Stimulated activated CD4-positive, alpha-beta T cell treated with anti-CD3 and anti-CD28 coated beads, Interleukin-1b, Interleukin-23, amount 100 ng/mL, for 48 hours (primary cell): ENCODE data around the gene MTA1.

Source experiments
- DNase-seq: peaks from one replicate; pipeline ENCODE4 v3.0.0-alpha.2; 2020

MTA1 gene

DNA sequence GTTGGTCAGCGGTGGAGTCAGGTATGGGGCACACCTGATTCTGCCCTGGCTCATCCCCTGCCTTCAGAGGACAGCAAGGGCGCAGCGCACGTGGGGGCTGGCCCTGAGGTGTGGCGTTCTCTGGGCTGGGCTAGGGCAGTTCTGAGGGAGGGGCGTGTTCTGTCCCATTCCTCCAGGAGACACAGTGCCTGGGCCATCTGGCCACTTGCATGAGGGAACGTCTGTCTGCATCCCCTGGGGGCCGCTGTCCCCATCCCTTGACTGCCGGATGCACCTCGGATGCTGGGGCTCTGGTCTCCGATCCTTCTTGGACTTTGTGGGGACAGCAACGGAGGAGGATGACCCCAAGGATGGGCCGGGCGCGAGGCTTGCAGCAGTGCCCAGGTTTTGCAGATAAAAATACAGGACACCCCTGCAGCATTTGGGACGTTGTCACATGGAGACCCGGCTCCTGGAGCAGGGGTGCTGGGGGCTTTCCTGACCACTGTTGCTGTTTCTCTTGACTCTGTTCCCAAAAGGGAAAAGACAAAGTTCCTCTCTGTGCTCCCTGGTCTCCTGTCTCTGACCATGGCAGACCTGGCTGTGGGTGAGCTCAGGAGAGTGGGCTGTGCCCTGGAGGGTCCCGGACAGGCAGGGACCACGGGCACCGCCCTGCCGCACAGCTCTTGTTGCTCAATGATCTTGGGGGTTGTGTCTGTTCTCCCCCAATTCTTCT is 6.9 kb downstream of the MTA1 start:
- no peak for DNase-seq

- no peak for DNase-seq
These were observed 7.8 kb downstream of the MTA1 start for GRCh38 chr14:105427412-105427811.

- no peak for DNase-seq
These were observed 8.4 kb downstream of the MTA1 start for GRCh38 chr14:105427936-105428485.

GRCh38 chr14:105430042-105430441 is 10.4 kb downstream of the MTA1 start:
- no peak for DNase-seq

DNA sequence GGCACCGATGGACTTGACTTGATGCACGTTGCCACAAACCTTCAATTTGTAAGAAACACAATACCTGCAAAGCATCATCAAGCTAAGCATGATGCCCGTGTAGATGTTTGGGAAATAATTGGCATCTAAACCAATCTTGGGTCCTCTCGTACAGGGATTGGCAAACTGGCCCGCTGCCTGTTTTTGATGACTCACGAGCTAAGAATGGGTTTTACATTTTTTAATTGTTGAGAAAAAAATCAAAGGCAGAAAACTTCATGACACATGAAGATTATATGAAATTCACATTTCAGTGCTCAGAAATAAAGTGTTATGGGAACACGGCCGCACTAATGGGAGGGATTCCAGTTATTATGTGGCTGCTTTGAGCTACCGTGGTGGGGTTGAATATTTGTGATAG is 10.9 kb downstream of the MTA1 start:
- DNase-seq = no peak

DNA sequence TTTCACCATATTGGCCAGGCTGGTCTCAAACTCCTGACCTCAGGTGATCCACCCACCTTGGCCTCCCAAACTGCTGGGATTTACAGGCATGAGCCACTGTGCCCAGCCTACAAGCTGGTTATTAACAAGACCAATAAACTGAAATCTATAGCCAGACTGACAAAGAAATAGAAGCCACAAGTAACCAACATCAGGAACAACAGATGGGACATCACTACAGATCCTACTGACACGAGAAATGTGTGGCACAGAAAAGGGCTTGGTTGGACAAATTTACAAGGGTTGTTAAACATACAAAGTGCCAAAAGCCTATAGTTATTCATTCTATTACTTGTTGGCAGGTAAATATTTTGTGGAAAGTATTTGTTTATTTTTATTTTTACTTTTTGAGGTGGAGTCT is 11.6 kb downstream of the MTA1 start:
- DNase-seq = no peak

DNA sequence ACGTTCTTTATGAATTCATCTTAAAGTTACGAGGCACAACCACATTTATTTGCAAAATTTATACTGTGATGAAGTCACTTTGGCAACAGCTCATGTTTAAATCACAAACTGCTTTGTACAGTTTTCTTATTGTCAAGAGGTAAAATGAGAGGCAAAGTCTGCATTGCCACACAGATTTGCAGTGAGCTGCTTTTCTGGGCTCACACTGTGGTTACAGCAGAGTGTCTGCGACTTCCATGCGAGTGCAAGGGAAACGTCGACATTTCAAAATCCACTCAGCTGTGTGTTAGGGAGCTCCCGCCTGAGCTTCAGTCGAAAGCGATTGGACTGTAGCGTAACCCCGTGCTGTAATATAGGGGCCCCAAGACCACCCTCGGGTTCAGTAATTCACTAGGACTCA is 13.0 kb downstream of the MTA1 start:
- DNase-seq = no peak

- no peak for DNase-seq
These were observed 13.6 kb downstream of the MTA1 start for GRCh38 chr14:105433161-105433605.

GRCh38 chr14:105436402-105436801 is 16.8 kb downstream of the MTA1 start:
- DNase-seq = no peak

DNA sequence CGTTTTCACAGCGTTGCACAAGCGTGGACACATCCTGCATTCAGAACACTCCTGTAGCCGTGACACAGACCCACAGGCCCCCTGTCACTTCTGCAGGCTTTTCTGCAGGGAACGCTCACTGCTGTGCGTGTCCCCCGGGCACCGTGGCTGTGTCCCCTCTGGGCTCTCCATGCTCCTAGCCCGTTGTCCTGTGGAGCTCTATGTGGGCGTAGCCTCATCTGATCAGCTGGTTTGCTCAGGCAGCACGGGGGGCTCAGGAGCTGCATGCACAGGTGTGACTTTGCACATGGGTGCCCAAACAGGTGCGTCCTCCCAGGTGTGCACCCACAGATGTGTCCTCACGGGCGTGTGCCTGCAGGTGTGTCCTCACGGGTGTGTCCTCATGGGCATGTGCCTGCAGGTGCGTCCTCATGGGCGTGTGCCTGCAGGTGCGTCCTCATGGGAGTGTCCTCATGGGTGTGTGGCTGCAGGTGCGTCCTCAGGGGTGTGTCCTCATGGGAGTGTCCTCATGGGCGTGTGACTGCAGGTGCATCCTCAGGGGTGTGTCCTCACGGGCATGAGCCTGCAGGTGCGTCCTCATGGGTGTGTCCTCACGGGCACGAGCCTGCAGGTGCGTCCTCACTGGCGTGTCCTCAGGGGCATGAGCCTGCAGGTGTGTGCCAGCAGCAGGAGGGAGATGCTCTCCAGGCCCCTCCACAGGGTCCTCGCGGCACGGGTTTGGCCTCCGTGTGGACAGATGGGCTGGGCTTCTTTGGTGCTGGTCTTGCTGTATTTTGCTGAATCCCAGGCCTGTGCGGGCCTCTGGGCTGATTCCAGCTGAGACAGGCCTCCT is 17.5 kb downstream of the MTA1 start:
- DNase-seq = no peak

DNA sequence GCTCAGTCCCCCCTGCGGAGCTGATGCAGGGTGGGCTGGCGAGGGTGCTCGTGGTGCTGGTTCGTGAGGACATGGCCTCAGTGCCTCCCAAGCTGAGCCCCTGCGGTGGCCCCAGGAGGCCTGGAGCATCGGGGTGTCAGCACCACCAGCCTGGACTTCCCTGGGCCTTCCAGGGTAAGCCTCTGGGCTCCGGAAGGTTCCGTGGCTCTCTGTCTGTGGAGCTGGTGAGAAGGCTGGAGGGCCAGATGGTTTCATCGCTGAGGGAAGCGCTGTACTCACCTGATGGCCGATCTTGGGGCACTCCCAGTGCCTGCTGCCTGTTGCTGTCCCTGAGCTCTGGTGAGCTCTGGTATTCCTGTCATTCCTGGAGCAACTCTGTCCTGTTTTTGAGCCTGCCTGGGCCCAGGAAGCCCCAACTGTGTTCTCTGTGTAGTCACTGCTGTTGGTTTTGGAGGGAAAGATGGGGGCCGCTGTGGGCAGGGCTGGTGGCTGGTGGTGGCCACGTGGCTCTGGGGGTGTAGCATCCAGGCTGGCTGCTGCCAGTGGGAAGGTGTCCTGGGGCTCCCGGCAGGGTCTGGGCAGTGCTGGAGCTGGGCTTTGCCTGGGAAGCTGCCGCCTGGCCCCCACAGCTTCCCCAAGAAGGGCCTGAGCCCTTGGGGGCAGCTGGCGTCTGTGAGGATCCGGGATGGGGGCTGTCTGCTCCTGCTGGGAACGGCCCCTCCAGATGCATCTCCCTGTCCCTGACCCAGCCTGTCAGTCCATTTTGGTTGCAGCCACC is 18.3 kb downstream of the MTA1 start:
- DNase-seq = no peak

DNA sequence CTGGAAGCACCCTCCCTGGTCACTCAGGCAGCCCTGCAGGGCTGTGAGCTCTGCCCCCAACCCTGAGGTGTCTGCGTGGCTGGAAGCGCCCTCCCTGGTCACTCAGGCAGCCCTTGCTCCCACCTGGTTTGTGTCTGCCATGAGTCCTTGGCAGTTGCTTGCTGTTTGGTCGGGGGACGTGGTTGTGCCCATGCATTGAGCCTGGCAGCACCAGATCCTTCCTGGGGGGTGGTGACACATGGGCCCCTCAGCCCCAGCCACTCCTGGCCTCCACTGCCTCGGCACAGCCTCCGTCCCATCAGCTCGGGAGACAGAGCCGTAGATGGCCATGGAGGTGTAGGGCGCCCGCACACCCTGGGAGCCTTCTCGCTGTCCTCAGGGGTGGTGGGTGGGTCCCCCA is 19.6 kb downstream of the MTA1 start:
- no peak for DNase-seq

DNA sequence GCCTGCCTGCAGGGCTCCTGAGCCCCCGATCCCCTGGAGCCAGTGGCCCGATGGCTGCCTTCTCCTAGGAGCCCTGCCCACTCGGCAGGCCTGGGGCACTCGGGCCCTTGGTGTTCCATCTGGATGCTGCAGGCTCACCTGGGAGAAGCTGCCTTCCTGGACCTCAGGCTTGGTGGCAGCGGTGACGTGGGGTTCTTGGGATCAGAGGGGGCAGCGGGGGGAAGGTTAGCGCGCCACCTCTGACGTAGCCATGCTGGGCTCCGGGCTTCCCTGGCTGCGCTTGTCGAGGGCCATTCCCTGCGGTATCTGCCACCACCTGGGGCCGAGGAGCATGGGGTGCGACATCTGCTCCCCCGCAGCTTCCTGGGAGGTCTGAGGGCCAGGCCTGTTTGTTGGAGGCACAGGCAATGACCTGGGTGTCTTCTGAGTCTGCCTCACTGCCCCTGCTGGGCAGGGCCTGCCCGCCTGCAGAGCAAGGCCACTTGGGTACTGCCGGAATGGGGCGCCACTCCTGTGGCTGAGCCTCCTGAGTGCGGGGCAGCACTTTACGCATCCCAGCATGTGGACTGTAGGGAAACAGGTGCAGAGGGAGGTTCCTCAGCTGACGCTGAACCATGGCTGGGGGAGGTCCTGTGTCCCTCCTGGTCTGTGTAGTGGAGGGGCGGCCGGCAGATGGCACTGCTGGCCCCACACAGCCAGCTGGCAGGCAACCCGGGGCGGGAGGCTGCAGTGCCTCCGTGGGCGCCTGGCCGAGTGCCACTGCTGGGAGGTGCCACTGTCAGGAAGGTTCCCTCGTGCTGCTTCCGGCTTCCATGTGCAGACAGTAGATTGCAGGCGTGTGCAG is 20.3 kb downstream of the MTA1 start:
- no peak for DNase-seq

- DNase-seq = no peak
These were observed 20.9 kb downstream of the MTA1 start for GRCh38 chr14:105440554-105440900.

DNA sequence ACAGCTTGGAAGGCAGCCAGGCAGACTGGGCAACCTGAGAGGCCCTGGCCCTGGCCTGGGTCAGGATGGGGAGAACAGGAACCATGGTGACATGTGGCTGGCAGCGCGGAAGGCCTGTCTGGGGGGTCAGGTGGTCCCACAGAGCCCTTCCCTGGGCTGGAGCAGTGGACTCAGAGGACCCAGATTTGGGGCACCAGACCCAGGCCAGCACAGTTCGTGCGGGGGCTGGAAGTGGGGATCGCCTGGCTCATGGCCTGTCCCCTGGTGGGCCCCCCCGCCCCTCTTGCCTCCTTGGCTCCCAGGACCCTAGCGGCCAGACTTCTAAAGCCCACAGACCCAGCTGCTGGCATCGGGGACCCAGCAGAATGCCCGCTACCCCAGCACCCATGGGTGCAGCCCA is 21.4 kb downstream of the MTA1 start:
- DNase-seq = no peak

DNA sequence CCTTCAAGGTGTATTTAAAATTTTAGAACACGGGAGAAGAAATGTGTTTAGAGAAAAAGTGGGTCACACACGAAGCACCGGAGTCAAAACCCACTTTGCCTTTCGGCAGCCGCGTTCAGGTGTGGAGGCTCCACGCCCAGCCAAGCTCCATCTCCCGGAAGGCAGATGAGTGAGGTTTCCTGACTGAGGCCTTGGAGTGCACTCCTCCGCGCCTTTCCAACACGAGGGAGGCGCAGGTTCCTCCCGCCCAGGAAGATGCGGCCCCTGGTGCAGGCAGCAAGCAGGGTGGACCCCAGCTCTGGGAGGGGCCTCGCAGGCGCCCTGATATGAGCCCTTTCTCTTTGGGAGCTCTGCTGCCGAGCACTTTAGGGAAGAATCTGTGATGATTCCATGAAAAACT is 22.5 kb downstream of the MTA1 start:
- no peak for DNase-seq

GRCh38 chr14:105442834-105443233 is 23.2 kb downstream of the MTA1 start:
- no peak for DNase-seq

DNA sequence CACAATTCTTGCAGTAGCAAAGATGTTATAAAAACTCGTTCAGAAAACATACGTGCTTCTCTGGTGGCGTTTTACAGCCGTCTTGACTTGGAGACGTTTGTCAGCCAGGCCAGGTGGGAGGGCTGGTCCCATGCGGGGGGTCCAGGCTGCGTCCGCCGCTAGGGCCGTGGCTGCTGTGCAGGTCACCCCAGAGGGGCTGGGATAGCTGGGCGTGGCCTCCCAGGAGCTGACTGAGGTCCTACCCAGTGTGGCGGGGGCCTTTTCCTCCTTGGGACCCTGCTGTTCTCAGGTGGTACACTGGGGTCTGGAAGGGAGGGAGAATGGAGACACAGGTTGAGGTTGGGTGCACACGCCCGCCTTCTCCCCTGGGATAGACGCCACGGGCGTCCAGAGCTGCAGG is 25.2 kb downstream of the MTA1 start:
- DNase-seq = no peak

GRCh38 chr14:105445290-105445689 is 25.7 kb downstream of the MTA1 start:
- no peak for DNase-seq

DNA sequence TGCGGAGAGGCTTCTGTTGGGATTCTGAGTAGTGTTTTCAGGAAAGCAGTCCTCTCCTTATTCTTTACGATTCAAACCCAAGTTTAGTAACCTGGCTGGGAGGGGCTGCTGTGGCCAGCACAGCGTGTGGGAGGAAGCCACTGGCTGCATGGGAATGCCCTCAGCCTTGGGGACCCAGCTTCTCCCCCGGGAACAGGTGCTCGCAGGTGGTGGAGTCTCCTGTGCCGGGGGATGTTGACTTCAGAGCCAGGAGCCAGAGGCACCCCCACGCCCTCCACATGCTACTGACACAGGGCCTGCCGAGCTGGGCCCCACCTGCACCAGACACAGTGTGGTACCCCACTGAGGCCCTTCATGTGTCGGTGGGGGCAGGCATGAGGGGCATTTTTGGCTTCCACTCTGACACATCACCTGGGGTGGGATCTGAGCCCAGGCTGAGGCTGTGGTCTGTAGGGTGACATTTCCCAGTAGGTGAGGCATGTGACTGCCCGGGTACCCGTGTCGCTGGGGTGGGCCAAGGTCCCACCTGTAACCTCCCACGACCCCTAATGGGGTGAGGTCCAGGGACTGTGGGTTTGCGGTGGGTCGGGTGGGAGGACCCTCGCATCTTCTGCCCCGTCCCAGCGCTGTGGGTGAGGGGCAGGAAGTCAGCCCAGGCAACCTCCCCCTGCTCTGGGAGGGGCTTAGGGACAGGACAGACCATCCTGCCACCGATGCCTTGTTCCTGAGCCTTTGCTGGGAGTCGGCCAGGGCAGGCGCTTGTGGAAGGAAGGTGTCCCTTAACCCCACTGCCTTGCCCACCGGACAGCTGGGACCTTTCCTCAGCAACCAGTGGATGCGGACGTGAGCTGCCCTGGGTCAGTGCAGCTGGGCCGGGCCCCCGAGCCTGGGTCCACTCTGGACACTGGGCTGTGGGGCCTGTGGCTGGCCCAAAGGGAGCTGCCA is 26.5 kb downstream of the MTA1 start:
- no peak for DNase-seq

GRCh38 chr14:105446971-105447370 is 27.3 kb downstream of the MTA1 start:
- no peak for DNase-seq
